HCT116 (cell line): Measurements from ENCODE around the gene KCNA4.

Source experiments
- CTCF ChIP-seq, 3 experiments: fragments of 200-600 bp in 1 of 3; sonication (generic) in 1 of 3; IDR thresholded peaks in 2 of 3; conservative IDR thresholded peaks in 1 of 3; 2 replicates each; pipeline ENCODE4 v1.5.1; 2012 to 2017; ENCODE audit warnings: low read depth in 2 of 3, low read length in 2 of 3, antibody characterized with exemption in 1 of 3, borderline replicate concordance in 1 of 3, control low read depth in 1 of 3, mild to moderate bottlenecking in 1 of 3, mixed read lengths in 1 of 3, mixed run types in 1 of 3, moderate library complexity in 1 of 3; ENCODE audit not compliant: insufficient read depth in 1 of 3
- JUND ChIP-seq: IDR thresholded peaks from 2 replicates; pipeline ENCODE4 v1.6.1; 2012
- POLR2A ChIP-seq: IDR thresholded peaks from 2 replicates; pipeline ENCODE4 v1.7.0; 2011; ENCODE audit warnings: borderline replicate concordance; ENCODE audit not compliant: insufficient read depth, insufficient read length; ENCODE audit errors: extremely low read depth
- YY1 ChIP-seq: IDR thresholded peaks from 2 replicates; pipeline ENCODE4 v1.6.1; 2011; ENCODE audit warnings: low read length, low read depth, moderate library complexity, mild to moderate bottlenecking; ENCODE audit not compliant: insufficient replicate concordance; ENCODE audit errors: extremely low read depth

- TF ChIP-seq YY1 (no peak), CTCF (IDR thresholded peaks at IDR 0.05 in 2 of 3, conservative IDR thresholded peaks at IDR 0.05 in 1 of 3; ENCODE audit: borderline replicate concordance in 1 of 3, insufficient read depth in 1 of 3, low read depth in 2 of 3, low read length in 2 of 3) (no peak), JUND (no peak), POLR2A (no peak)
Measured at GRCh38 chr11:30009060-30009459, 7.8 kb downstream of the KCNA4 start.
